Measurements from ENCODE around the gene ZFP91. TPM values are rescaled to one million over a fixed set of nuclear protein-coding genes. Genes with fewer than 3 reads are reported as not detected.
A peak's percentile ranks its signal among the peaks of the same experiment; 100 is the strongest.

The ZFP91 gene
- total RNA-seq, 1 donor from 2014 or later: 64.4 TPM

GRCh38 chr11:58622344-58622743 is 43.5 kb downstream of the ZFP91 start, which contains the start of gene CNTF:
Gene CNTF, plus strand, starts transcription at chr11:58622665. Its CDS starts 88 bp downstream, at chr11:58622753.
- ATAC-seq (peak; percentile 67), DNase-seq (no peak)
- intact Hi-C loops (cut with micrococcal nuclease): loop anchor here (10.0 kb wide), 1 partner anchor 48 kb away; the partner anchor contains the start of genes LPXN and ZFP91

DNA sequence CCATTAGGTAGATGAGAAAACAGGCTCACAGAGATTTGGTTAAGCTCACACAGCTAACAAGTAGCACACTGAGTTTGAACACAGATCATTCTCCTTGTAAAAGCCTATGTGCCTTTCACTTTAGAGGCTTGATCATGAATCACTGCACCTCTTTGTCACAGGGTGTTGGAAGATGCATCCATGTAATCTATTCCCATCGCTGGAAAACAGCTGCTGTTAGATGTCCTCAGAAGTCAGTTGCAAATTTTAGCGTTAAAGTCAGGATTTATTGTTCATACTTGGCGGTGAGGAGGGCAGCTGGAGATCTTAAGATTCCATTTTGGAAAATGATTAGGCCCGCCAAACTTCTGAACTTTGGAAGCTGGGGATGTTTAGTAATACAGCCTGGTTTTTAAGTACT is 46.2 kb downstream of the ZFP91 start:
- ATAC-seq (no peak), DNase-seq (no peak)
- intact Hi-C loops (cut with micrococcal nuclease): loop anchor here (10.0 kb wide), 1 partner anchor 50 kb away; the partner anchor contains the start of genes LPXN and ZFP91

DNA sequence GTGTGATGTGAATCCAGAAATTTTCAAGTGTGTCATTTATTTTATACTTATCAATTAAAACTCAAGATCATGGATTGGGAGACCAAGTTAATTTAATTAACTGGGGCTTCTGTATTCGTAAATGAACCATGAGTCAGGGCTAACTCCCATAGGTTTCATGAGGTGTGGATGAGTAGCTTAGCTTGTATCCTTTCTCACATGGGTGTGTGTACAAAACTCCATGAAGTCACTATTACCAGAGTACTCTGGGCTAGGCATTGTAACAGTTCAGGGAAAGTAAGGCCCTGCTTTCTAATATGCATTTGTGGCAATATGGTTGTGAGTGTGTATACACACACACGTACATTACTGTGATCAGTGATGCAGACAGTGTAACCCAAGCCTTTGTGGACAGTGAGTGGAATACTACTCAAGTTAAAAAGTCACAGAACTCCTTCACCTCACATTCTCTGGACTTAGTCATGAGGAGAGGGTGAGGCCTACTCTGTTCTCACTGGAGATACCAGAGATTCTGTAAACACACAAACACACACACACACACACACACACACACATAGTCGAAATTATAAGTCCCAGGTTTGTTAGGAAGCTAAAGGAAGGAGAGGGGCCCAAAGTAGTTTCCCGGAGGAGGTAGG is 47.1 kb downstream of the ZFP91 start:
- intact Hi-C loops (cut with micrococcal nuclease): loop anchor here (10.0 kb wide), 1 partner anchor 51 kb away; the partner anchor contains the start of genes LPXN and ZFP91
- no peak for ATAC-seq

GRCh38 chr11:58626934-58627483 is 48.1 kb downstream of the ZFP91 start:
- no peak for ATAC-seq
- intact Hi-C loops (cut with micrococcal nuclease): loop anchor here (10.0 kb wide), 1 partner anchor 52 kb away; the partner anchor contains the start of genes LPXN and ZFP91

More for the DNA sequence above, 47.1 kb downstream of the ZFP91 start:
- DNase-seq: no peak

GRCh38 chr11:58628446-58628845 is 49.6 kb downstream of the ZFP91 start:
- intact Hi-C loops (cut with micrococcal nuclease): loop anchor here (10.0 kb wide), 1 partner anchor 54 kb away; the partner anchor contains the start of genes LPXN and ZFP91
- ATAC-seq (peak; percentile 88), DNase-seq (peak; percentile 43)

More at GRCh38 chr11:58626934-58627483, 48.1 kb downstream of the ZFP91 start:
- DNase-seq: no peak

DNA sequence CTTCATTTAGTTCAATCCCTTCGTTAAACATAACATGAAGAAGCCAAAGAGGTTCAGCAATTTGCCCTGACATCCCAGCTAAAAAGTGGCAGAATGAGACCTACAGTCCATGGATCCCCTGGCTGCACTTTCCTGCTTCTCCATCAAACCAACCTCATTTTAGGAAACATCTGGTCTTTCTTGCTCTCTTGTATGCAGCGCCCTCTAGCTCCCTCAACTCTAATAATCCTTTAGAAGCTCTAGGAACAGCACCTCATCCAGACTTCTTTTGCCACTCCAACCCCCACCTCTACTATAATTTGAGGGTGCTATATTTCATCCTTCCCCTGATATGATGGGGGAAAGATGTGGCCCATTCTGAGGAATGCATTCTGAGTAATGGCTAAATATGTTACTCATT is 51.0 kb downstream of the ZFP91 start:
- DNase-seq (no peak), ATAC-seq (peak; percentile 42)
- intact Hi-C loops (cut with micrococcal nuclease): loop anchor here (10.0 kb wide), 1 partner anchor 55 kb away; the partner anchor contains the start of genes LPXN and ZFP91

DNA sequence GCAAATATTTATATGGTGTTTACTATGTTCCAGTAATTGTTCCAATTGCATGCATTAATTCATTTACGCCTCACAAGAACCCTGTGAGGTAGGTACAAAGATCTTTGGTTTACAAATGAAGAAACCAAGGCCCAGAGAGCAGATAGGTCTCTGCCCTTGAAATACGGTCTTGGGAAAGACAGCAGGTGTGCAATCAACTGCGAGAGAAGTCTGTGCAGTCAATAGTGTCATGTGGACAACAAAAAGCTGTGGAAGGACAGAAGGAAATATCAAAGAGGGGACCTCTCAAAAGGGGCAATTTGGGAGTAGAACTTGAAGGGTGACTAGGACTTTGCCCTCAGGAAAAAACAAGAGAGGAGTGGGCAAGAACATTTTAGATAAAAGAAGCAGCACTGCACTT is 52.5 kb downstream of the ZFP91 start:
- intact Hi-C loops (cut with micrococcal nuclease): no loop called here
- ATAC-seq: no peak
- no peak for DNase-seq

GRCh38 chr11:58632510-58632909 is 53.6 kb downstream of the ZFP91 start:
- ATAC-seq (no peak), DNase-seq (no peak)
- intact Hi-C loops (cut with micrococcal nuclease): no loop called here

- DNase-seq: no peak
- no peak for ATAC-seq
- intact Hi-C loops (cut with micrococcal nuclease): no loop called here
Measured at GRCh38 chr11:58636587-58636986, 57.7 kb downstream of the ZFP91 start.

DNA sequence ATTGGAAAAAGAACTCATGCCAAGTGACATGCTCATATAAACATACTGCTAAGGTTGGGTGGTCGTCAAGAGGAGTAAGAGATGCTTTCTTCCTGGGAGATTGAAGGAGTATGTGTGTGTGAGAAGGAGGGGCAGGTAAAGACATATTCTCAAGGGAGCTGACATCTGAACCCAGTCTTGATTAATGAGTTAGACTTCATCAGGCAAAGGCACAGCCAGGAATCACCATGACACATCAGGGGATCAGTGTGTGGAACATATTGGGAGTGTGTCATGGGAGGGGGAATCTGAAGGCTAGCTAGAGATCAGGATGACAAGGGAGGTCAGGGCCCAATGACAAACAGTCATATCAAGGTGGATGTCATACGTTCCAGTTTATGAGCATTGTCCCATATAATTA is 58.5 kb downstream of the ZFP91 start:
- intact Hi-C loops (cut with micrococcal nuclease): no loop called here
- DNase-seq (no peak), ATAC-seq (no peak)

GRCh38 chr11:58639103-58639502 is 60.2 kb downstream of the ZFP91 start:
- intact Hi-C loops (cut with micrococcal nuclease): no loop called here
- ATAC-seq (no peak), DNase-seq (no peak)

DNA sequence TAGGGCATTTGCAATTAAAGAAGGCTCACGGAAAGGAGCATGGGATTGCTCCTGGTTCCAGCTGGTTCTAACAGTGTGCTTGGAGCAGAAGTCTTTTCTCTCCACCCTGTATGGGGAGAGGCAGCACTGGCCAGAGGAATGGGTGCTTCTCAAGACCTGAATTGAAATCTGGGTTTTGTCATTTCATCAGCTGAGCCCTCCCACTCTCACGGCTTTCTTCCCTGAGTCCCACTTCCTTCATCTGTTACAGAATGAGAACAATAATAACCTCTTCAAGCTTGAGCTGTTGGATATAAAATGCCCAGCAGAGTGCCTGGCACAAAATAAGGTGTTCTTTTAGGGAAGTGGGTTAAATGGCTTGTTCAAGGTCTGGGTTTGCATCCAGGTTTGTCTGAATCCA is 60.8 kb downstream of the ZFP91 start:
- ATAC-seq: no peak
- no peak for DNase-seq
- intact Hi-C loops (cut with micrococcal nuclease): no loop called here

- intact Hi-C loops (cut with micrococcal nuclease): no loop called here
- DNase-seq: no peak
Measured at GRCh38 chr11:58640386-58641023, 61.6 kb downstream of the ZFP91 start.

GRCh38 chr11:58641341-58641740 is 62.5 kb downstream of the ZFP91 start:
- intact Hi-C loops (cut with micrococcal nuclease): no loop called here
- DNase-seq (no peak), ATAC-seq (no peak)

More at GRCh38 chr11:58640386-58641023, 61.6 kb downstream of the ZFP91 start:
- ATAC-seq: peak; percentile 60

- DNase-seq (no peak), ATAC-seq (no peak)
- intact Hi-C loops (cut with micrococcal nuclease): no loop called here
Measured at GRCh38 chr11:58641803-58642581, 63.1 kb downstream of the ZFP91 start.

- DNase-seq (no peak), ATAC-seq (no peak)
- intact Hi-C loops (cut with micrococcal nuclease): no loop called here
Measured at GRCh38 chr11:58645854-58646253, 67.0 kb downstream of the ZFP91 start.

DNA sequence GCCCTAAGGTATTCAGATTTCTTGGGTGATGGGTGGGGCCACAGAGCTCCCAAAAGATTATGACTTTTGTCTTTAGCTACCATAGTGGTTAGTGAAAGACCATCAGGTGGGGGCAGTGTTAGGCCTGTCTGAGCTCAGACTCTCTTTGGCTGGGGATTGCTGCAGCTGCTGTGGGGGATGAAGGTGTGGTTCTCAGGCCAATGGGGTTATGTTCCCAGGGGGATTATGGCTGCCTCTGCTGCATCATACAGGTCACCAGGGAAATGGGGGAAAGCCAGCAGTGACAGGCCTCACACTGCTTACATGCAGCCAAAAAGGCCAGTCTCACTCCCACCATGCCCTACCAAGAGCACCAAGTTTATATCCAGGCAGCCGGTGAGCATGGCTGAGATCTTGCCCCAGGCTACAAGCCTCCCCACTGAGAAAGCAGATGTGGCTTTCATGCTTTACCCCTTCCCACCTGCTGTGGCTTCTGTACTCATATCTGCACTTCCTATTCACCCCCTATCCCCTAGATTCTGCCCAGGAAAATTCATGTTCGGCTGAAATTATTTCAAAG is 68.4 kb downstream of the ZFP91 start:
- DNase-seq (no peak), ATAC-seq (no peak)
- intact Hi-C loops (cut with micrococcal nuclease): no loop called here

GRCh38 chr11:58647866-58648265 is 69.0 kb downstream of the ZFP91 start:
- ATAC-seq: no peak
- no peak for DNase-seq
- intact Hi-C loops (cut with micrococcal nuclease): no loop called here

- ATAC-seq: no peak
- intact Hi-C loops (cut with micrococcal nuclease): no loop called here
Measured at GRCh38 chr11:58649623-58650022, 70.8 kb downstream of the ZFP91 start.

More at GRCh38 chr11:58649623-58650022, 70.8 kb downstream of the ZFP91 start:
- no peak for DNase-seq

All from left ventricle myocardium superior (tissue), 1 donor.